Adipocyte (in vitro differentiated cells): ENCODE data around the gene GOLGA8J.
"Not testable (repeated sequence)": the region's sequence is repeated elsewhere in the genome, so short reads cannot be mapped to it uniquely, and the experiment has no call there.

Experiments used
- DNase-seq: peaks from one replicate; pipeline ENCODE4 v3.0.0-alpha.2; 2015; ENCODE audit warnings: low read depth
- H3K27me3 ChIP-seq: replicated peaks from 2 replicates; pipeline ENCODE4 v1.7.0; 2013; ENCODE audit warnings: mild to moderate bottlenecking, low read length, moderate library complexity; ENCODE audit not compliant: control insufficient read depth, insufficient read depth
- H3K36me3 ChIP-seq: 2 replicates; pipeline ENCODE4 v1.7.0; 2013; ENCODE audit warnings: low read length, mild to moderate bottlenecking, moderate library complexity; ENCODE audit not compliant: control insufficient read depth, insufficient read depth, severe bottlenecking
- H3K4me1 ChIP-seq: 2 replicates; pipeline ENCODE4 v1.7.0; 2013; ENCODE audit warnings: mild to moderate bottlenecking, low read length, moderate library complexity; ENCODE audit not compliant: control insufficient read depth, insufficient read depth
- H3K4me3 ChIP-seq: 2 replicates; pipeline ENCODE4 v1.7.0; 2013; ENCODE audit warnings: mild to moderate bottlenecking, low read length, moderate library complexity
- H3K9ac ChIP-seq: 2 replicates; pipeline ENCODE4 v1.7.0; 2013; ENCODE audit warnings: mild to moderate bottlenecking, low read length, moderate library complexity
- H3K9me3 ChIP-seq: 2 replicates; pipeline ENCODE4 v1.7.0; 2013; ENCODE audit warnings: mild to moderate bottlenecking, low read length, moderate library complexity; ENCODE audit not compliant: control insufficient read depth

GOLGA8J gene

DNA sequence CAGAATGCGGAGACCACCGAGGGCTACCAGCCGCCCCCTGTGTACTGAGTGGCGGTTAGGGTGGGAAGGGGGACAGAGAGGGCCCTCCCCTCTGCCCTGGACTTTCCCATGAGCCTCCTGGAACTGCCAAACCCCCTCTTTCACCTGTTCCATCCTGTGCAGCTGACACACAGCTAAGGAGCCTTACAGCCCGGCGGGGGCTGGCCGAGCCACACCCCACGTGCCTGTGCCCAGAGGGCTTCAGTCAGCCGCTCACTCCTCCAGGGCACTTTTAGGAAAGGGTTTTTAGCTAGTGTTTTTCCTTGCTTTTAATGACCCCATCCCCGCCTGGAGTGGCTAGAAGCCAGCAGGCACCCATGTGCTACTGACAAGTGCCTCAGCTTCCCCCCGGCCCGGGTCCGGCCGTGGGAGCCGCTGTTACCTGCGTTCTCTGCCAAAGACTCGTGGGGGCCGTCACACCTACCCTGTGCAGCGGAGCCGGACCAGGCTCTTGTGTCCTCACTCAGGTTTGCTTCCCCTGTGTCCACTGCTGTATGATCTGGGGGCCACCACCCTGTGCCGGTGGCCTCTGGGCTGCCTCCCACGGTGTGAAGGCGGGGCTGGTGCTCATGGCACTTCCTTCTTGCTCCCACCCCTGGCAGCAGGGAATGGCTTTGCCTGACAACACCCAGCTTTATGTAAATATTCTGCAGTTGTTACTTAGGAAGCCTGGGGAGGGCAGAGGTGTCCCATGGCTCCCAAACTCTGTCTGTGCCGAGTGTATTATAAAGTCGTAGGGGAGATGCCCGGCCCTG, 37.3 kb upstream of the GOLGA8J start:
- DNase-seq, H3K4me3 ChIP-seq, H3K4me1 ChIP-seq, H3K9me3 ChIP-seq, H3K9ac ChIP-seq, H3K36me3 ChIP-seq: not testable (repeated sequence)
- peaks cover 21% of the 10 kb centered on the region for H3K27me3 ChIP-seq

DNA sequence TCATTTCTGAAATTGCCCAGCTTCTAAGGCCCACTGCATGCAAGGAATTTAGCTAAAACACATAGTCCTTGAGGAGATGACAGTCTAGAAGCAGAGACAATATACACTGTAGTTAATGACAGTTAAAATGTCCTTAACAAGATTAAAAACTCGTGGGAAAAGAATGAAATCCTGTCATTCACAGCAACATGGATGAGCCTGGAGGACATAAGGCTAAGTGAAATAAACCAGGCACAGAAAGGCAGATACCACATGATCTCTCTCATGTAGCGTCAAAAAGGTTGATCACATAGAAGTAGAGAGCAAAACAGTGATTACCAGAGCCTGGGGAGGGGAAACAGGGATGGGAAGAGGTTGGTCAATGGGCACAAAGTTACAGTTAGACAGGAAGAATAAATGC, 36.3 kb upstream of the GOLGA8J start:
- no peak for DNase-seq
- H3K4me1 ChIP-seq = no peaks in the 10 kb centered on the region

DNA sequence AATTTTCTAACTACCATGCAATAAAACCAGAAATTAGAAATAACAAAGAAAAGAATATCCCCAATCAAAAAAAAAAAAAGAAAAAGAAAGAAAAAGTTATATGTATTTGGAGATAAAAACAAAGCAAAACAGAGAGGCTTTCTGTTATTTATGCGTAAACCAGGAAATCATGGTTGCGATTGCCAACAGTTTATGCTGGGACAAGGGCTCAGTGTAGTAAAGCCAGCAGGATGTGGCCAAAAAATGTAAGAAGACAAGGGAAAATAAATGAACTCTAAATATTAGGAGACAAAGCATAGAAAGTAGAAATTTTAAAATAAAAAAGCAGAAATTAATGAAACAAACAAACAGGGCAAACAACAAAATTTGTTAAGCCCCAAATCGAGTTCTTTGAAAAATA, 27.2 kb upstream of the GOLGA8J start:
- H3K4me3 ChIP-seq = no peak overlapping the region
- no peaks in the 10 kb centered on the region for H3K9me3 ChIP-seq
- H3K9ac ChIP-seq = no peak overlapping the region
- H3K4me1 ChIP-seq = no peaks in the 10 kb centered on the region
- peaks cover 46% of the 10 kb centered on the region for H3K27me3 ChIP-seq
- H3K36me3 ChIP-seq = no peaks in the 10 kb centered on the region
- DNase-seq = no peak

More for the DNA sequence above, 36.3 kb upstream of the GOLGA8J start:
- no peak overlapping the region for H3K9ac ChIP-seq
- peaks cover 29% of the 10 kb centered on the region for H3K27me3 ChIP-seq
- H3K36me3 ChIP-seq = no peaks in the 10 kb centered on the region
- H3K9me3 ChIP-seq = no peaks in the 10 kb centered on the region
- no peak overlapping the region for H3K4me3 ChIP-seq

DNA sequence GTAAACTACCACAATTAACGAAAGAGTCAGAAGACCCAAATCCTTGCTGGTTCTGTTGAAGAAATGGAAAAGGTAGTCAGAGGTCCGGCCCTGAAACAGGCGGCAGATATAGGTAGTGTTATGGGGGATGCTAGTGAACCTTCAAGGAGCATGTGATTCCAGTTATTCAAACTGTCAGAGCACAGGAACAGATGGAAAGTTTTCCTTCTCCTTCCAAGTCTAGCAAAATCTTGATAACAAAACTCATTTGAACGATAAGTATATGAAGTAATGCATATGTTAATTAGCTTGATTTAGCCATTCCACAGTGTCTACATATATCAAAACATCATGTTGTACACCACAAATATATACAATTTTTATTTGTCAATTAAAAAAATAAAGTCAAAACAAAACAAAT, 26.6 kb upstream of the GOLGA8J start:
- no peak for DNase-seq
- Histone ChIP-seq H3K9ac (no peak overlapping the region), H3K27me3 (peaks cover 44% of the 10 kb centered on the region), H3K4me3 (no peak overlapping the region), H3K36me3 (no peaks in the 10 kb centered on the region), H3K4me1 (no peaks in the 10 kb centered on the region), H3K9me3 (no peaks in the 10 kb centered on the region)

DNA sequence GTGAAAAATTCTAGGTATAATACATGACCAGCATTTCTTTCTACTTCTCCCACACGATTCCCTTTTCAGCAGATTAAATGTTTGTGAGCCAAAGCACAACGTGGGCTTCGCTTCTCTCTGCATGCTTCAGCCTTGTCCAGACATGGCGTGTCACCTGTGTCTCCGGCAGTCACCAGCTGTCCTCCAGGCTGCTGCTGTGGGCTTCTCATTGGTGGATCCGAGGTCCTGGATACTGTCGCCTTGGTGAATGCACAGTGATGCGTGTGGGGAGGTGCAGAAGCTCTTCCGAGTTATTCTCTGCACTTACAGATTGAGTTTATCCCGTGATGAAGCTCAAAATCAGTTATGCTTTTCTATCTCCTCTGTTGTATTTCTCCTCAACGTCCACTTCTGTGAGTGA, 23.0 kb upstream of the GOLGA8J start:
- Histone ChIP-seq H3K4me3 (no peak overlapping the region), H3K27me3 (peaks cover 41% of the 10 kb centered on the region), H3K9me3 (no peaks in the 10 kb centered on the region), H3K4me1 (peaks cover 11% of the 10 kb centered on the region), H3K36me3 (no peaks in the 10 kb centered on the region), H3K9ac (no peak overlapping the region)
- DNase-seq = no peak

DNA sequence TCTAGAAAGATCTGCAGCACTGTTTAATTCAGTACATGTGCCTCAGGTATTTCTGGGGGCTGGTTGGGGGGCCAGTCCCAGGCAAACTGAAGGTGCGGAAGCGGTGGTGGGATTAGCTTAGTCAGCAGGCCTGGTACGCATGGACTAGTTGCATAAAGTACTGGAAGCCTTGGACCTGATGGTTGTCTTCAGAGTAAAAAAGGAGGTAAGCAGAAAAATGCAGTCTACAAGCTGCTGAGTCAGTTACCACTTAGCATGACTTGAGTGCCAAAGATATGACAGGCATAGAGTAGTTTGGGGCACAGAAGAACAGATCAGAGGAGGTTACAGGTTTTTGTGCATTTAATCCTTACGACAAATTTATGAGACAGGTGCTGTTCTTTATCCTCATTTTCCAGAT, 19.9 kb upstream of the GOLGA8J start:
- Histone ChIP-seq H3K4me3 (no peak overlapping the region), H3K36me3 (no peaks in the 10 kb centered on the region), H3K9ac (no peak overlapping the region), H3K9me3 (no peaks in the 10 kb centered on the region), H3K4me1 (peaks cover 21% of the 10 kb centered on the region), H3K27me3 (peaks cover 32% of the 10 kb centered on the region)
- no peak for DNase-seq

DNA sequence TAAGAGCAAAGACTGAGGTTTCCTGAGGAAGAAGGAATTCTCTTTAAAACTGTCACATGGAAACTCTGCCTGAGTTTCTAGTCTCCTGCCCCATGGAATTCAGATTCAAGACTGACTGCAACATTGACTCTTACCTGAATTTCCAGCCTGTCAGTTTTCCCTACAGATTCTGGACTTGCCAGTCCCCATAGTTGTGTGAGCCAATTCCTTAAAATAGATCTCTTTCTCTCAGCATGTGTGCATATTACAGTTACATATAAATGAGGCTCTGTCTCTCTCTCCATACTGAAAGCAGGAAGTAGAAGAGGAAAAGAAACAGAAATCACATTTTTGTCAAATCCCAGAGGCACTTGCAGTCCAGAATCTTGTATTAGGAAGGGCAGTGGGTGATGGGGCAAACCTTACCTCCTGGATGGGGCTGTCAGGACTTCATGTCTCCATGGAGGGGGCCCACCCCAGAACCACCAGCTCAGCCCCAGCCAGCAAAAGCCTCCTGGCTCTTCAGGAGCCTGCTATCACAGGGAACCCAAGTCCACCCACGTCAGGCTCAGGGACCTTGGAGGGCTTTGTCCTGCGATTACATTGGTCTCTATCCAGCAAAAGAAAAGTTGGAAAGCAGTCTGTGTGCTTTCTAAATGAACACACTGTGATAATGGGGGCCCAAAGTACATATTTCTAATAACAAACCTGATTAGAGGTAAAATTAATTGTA, 18.8 kb upstream of the GOLGA8J start:
- H3K9me3 ChIP-seq = no peaks in the 10 kb centered on the region
- H3K36me3 ChIP-seq = no peaks in the 10 kb centered on the region
- no peak overlapping the region for H3K4me3 ChIP-seq
- peaks cover 21% of the 10 kb centered on the region for H3K4me1 ChIP-seq
- DNase-seq = no peak
- no peak overlapping the region for H3K9ac ChIP-seq
- peaks cover 32% of the 10 kb centered on the region for H3K27me3 ChIP-seq

DNA sequence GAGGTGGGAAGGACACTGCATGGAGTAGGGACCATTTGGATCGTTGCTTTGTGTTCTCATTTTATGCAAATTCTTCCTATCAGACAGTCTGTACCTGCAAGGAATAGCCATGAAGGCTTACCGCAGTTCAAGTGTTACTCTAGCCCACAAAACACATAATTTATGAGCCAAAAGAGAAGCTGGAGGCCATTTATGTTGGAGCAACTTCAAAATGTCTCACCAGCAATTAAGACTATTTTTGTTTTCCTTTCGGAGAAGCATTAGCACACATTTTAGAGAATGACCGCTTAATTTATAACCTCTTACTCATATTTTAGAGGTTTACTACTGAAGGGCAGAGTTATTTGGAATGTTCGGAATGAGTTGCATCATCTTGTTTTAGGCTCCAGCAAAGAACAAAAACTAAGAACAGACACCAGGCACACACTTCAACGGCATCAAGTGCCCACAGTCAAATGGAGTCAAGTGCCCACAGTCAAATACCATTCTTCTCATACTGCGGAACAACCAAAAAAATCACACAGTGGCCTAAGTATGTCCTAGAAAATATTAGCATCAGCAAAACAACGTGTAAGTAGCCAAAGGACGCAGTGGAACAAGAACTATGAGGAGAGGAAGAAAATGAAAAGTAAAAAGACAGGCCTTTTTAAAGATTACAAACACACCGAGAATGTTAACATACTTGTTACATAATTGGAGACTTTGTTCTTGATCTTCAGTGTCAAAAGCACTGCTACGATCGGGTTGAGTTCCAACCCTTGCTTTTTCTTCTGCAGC, 17.5 kb upstream of the GOLGA8J start:
- peak; percentile 88 for DNase-seq
- no peaks in the 10 kb centered on the region for H3K36me3 ChIP-seq
- peak overlapping the region; percentile 5 for H3K9ac ChIP-seq
- peaks cover 22% of the 10 kb centered on the region for H3K27me3 ChIP-seq
- peaks cover 21% of the 10 kb centered on the region for H3K4me1 ChIP-seq
- peak overlapping the region; percentile 51 for H3K4me3 ChIP-seq
- H3K9me3 ChIP-seq = no peaks in the 10 kb centered on the region

DNA sequence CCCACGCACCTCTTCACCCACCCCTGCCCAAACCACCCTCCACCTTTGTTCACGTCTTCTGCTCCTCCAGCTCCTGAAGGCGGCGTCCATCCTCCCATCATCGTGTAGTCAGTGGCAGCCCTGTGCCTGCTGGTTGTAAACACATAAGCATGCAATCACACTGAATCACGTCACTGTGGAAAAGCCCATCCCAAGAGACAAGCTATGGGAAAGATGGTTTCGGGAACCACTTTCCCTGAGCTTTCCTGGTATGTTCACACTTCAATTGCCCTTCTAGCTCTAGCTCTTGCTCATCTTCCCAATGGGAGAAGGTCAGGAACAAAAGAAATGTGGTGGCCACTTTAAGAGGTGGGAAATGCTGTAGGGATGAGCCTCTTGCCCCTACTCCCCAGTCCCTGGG, 14.4 kb upstream of the GOLGA8J start:
- no peak for DNase-seq
- Histone ChIP-seq H3K27me3 (peaks cover 25% of the 10 kb centered on the region), H3K4me1 (peaks cover 21% of the 10 kb centered on the region), H3K9me3 (no peaks in the 10 kb centered on the region), H3K9ac (no peak overlapping the region), H3K4me3 (no peak overlapping the region), H3K36me3 (no peaks in the 10 kb centered on the region)

DNA sequence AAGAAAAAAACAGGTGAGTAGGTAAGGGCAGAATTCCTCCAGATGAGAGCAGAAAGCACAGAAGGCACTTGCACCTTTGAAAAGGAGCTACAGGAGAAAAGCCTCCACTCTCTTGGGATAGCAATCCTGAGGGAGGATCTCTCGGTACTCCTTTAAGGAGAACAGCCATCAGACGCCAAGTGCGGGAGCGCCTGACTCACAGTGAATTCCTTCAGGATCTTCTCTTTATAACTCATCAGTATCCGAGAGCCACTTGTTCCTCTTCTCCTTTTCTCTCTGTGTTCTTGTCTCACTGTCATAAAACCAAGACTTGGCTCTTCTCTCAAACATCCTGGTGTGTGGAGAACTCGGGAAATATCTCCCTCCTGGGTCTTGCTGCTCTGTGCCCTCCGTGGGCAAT, 10.1 kb upstream of the GOLGA8J start:
- no peaks in the 10 kb centered on the region for H3K9me3 ChIP-seq
- peaks cover 42% of the 10 kb centered on the region for H3K27me3 ChIP-seq
- H3K36me3 ChIP-seq = no peaks in the 10 kb centered on the region
- DNase-seq = no peak
- H3K4me3 ChIP-seq = no peak overlapping the region
- no peaks in the 10 kb centered on the region for H3K4me1 ChIP-seq
- H3K9ac ChIP-seq = no peak overlapping the region

DNA sequence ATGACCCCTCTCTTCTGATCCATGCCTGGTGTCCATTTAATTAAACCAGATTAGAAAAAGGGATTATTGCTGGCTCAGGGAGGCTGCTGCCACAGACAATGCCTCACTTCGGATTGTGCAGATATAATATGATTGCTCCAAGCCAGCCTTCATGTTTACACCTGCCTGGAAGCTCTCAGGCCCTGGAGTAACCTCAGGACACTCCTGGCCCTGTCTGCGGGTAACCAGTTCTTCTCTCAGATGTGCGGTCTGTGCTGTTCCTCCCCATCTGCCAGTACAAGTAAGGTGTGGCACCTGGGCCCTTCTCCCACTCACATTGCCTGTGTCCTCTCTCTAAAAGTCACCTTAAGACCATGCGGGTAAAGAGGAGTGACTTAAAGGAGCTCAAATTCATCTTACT, 8.8 kb upstream of the GOLGA8J start:
- no peaks in the 10 kb centered on the region for H3K36me3 ChIP-seq
- H3K27me3 ChIP-seq = peaks cover 39% of the 10 kb centered on the region
- H3K9ac ChIP-seq = no peak overlapping the region
- H3K4me1 ChIP-seq = no peaks in the 10 kb centered on the region
- H3K9me3 ChIP-seq = no peaks in the 10 kb centered on the region
- no peak for DNase-seq
- no peak overlapping the region for H3K4me3 ChIP-seq
